ENCODE results near the gene NGRN. TPM values are rescaled to one million over a fixed set of nuclear protein-coding genes. Genes with fewer than 3 reads are reported as not detected.

The NGRN gene
- total RNA-seq, 1 experiment from 2014 or later = 57.4 TPM

DNA sequence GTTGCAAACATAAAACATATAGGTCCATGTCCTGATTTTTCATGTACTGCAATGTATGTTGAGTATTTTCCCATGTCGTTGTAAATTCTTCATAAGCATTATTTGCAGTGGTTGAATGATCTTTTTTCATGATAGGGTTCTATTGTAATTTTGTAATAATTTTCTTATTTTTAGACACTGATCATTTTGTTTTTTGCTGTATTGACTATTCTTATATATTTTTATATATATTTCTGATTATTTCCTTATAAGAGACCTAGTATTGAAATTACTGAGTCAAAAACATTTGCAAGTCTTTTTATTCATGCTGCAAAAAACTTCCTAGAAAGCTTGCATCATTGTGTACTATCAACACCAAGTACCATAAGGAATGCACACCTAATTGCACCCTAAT lies 55.4 kb downstream of the NGRN start:
- BruUV-seq (replicated peaks) = no TSS peak
- H3F3A ChIP-seq (ENCODE audit: insufficient read depth, low read depth) = peaks cover 18% of the 10 kb centered on the region
- TF ChIP-seq CTCF (conservative IDR thresholded peaks at IDR 0.05) = no peak
- no peak for TF ChIP-seq EZH2 (IDR thresholded peaks at IDR 0.05; ENCODE audit: low read depth)
- H4K20me1 ChIP-seq (ENCODE audit: insufficient read depth) = no peaks in the 10 kb centered on the region
- peaks cover 20% of the 10 kb centered on the region for H3K4me1 ChIP-seq (replicated peaks; ENCODE audit: insufficient read depth)
- ChIA-PET CTCF (interaction anchor here (1.0 to 2.4 kb wide), 3 partner anchors 28 to 162 kb away, joined by 3 to 24 read pairs (median 4); no protein-coding TSS in a partner anchor), POLR2A (ENCODE audit: unreplicated experiment) (interaction anchor here (0.7 kb wide), 2 partner anchors 68 to 585 kb away, joined by 4 to 5 read pairs; no protein-coding TSS in a partner anchor)
- no peak overlapping the region for H2AFZ ChIP-seq
- H3K27ac ChIP-seq = peak overlapping the region; percentile 31; the same call in 1 of the 2 replicates
- peak overlapping the region; percentile 76 for H3K4me2 ChIP-seq
- DNase-seq = no peak
- H3K27me3 ChIP-seq (ENCODE audit: insufficient read depth, low read depth) = no peaks in the 10 kb centered on the region
- no peaks in the 10 kb centered on the region for H3K36me3 ChIP-seq (ENCODE audit: low read depth)
- intact Hi-C loops (cut with micrococcal nuclease; ENCODE audit: unreplicated experiment) = loop anchor here (1.0 to 5.0 kb wide), 7 partner anchors 28 to 611 kb away; partner anchors contain the start of genes HDDC3 and IQGAP1
- H3K9me3 ChIP-seq (ENCODE audit: insufficient read depth, low read depth) = no peaks in the 10 kb centered on the region
- no peaks in the 10 kb centered on the region for H3K9me2 ChIP-seq (ENCODE audit: insufficient read depth)
- H3K79me2 ChIP-seq (ENCODE audit: low read depth) = no peaks in the 10 kb centered on the region
- H3K4me3 ChIP-seq = no peak overlapping the region

Other genes with a start within 250 kb of the NGRN start
- gene IDH2, start 163.2 kb upstream of the NGRN start, total RNA-seq (2021) = 87.9 and 96.7 TPM in 2 replicates
- 63.6 and 70.7 TPM in 2 replicates for gene SEMA4B, start 64.3 kb upstream of the NGRN start, total RNA-seq (2021)
- gene CIB1, start 31.7 kb upstream of the NGRN start, total RNA-seq (2021) = 113 and 127 TPM in 2 replicates
- 7.5 and 7.6 TPM in 2 replicates for gene GDPGP1, start 31.5 kb upstream of the NGRN start, total RNA-seq (2021)
- 0.93 and 0.96 TPM in 2 replicates for gene TTLL13, start 16.1 kb upstream of the NGRN start, total RNA-seq (2021)
- gene ZNF774, start 86.6 kb downstream of the NGRN start, total RNA-seq (2021) = 6.2 and 6.3 TPM in 2 replicates
- 113 and 164 TPM in 2 replicates for gene IQGAP1, start 122.6 kb downstream of the NGRN start, total RNA-seq (2021)